Adrenal gland (tissue), 5 donors: ENCODE results near the gene LPAR5.

Source experiments
- POLR2A ChIP-seq, 2 donors: fragments of 450-650 bp; IDR thresholded peaks; one replicate each; pipeline ENCODE4 v1.6.1; 2017; ENCODE audit warnings: antibody characterized with exemption in 2 of 2, mild to moderate bottlenecking in 2 of 2, moderate library complexity in 1 of 2
- TF ChIP-seq, protein P1 (sequence below), 6 experiments: fragments of 450-650 bp in 4 of 6; fragments of 200-600 bp in 2 of 6; sonication (generic) in 1 of 6; IDR thresholded peaks; 1 replicate in 5 of 6; 2 replicates in 1 of 6; pipeline versions ENCODE4 v1.5.1 to v1.8.0; 2016 to 2021; ENCODE audit warnings: antibody characterized with exemption in 6 of 6, mild to moderate bottlenecking in 2 of 6, moderate library complexity in 1 of 6
- donor health status: DM: no; HTN: no; CAD: no.

DNA sequence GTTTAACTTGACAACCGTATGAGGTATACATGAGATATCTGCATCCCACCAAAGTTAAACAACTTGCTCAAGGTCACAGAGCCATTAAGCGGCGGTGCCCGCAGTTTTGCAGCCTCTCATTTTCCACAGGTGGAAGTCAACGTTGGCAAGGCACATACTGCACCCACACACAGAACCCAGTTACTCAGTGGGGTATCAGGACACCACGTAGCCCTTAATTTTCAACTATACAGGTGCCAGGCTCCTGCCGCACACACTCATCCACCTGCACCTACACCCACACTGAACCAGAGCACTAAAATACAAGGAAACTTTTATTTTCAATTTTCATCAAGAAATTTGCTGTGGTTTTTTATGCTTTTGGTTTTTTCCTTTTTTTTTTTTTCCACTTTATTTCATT is 66.0 kb downstream of the LPAR5 start:
- TF ChIP-seq, protein P1, sequence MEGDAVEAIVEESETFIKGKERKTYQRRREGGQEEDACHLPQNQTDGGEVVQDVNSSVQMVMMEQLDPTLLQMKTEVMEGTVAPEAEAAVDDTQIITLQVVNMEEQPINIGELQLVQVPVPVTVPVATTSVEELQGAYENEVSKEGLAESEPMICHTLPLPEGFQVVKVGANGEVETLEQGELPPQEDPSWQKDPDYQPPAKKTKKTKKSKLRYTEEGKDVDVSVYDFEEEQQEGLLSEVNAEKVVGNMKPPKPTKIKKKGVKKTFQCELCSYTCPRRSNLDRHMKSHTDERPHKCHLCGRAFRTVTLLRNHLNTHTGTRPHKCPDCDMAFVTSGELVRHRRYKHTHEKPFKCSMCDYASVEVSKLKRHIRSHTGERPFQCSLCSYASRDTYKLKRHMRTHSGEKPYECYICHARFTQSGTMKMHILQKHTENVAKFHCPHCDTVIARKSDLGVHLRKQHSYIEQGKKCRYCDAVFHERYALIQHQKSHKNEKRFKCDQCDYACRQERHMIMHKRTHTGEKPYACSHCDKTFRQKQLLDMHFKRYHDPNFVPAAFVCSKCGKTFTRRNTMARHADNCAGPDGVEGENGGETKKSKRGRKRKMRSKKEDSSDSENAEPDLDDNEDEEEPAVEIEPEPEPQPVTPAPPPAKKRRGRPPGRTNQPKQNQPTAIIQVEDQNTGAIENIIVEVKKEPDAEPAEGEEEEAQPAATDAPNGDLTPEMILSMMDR (IDR thresholded peaks at IDR 0.05) = no peak
- no peak for TF ChIP-seq POLR2A (IDR thresholded peaks at IDR 0.05)
